ENCODE results near the gene ELOB. TPM values are rescaled to one million over a fixed set of nuclear protein-coding genes. Genes with fewer than 3 reads are reported as not detected.

Gene ELOB
- polyA plus RNA-seq, 1 of the 3 experiments (the other 2 are of a cell fraction), result 329 TPM

- H3F3A ChIP-seq (replicated peaks; ENCODE audit: insufficient read depth), result no peaks in the 10 kb centered on the region
- H3K9me2 ChIP-seq, result no peaks in the 10 kb centered on the region
- no peak overlapping the region for H3K27ac ChIP-seq (ENCODE audit: low read depth in 2 of 2, low read length in 1 of 2)
- WGBS (ENCODE audit: low lambda C conversion rate), result 59% methylated on average over 5 of the region's 5 CpGs
- no peak overlapping the region for H3K4me3 ChIP-seq (ENCODE audit: low read depth in 2 of 2, low read length in 1 of 2)
- no peaks in the 10 kb centered on the region for H3K79me2 ChIP-seq (ENCODE audit: insufficient read depth)
- H4K20me1 ChIP-seq (ENCODE audit: insufficient read depth), result no peaks in the 10 kb centered on the region
- H3K36me3 ChIP-seq (replicated peaks in 1 of 2; ENCODE audit: control insufficient read depth in 1 of 2, insufficient read depth in 2 of 2, low read length in 1 of 2), result no peaks in the 10 kb centered on the region
- H3K9me3 ChIP-seq, result no peaks in the 10 kb centered on the region
- no peak overlapping the region for H2AFZ ChIP-seq (ENCODE audit: low read depth)
- TF ChIP-seq SIN3A (IDR thresholded peaks at IDR 0.05; ENCODE audit: borderline replicate concordance, low read depth, low read length) (no peak), RXRA (IDR thresholded peaks at IDR 0.05; ENCODE audit: borderline replicate concordance, low read depth) (no peak), YY1 (IDR thresholded peaks at IDR 0.05; ENCODE audit: low read depth) (no peak), CHD2 (IDR thresholded peaks at IDR 0.05; ENCODE audit: low read length, partially characterized antibody) (no peak), RCOR1 (IDR thresholded peaks at IDR 0.05; ENCODE audit: low read length) (no peak), FOXM1 (IDR thresholded peaks at IDR 0.05; ENCODE audit: low read depth) (no peak), CTCF (IDR thresholded peaks at IDR 0.05) (no peak), IRF3 (IDR thresholded peaks at IDR 0.05; ENCODE audit: low read depth, low read length) (no peak), FOSL2 (IDR thresholded peaks at IDR 0.05; ENCODE audit: borderline replicate concordance, low read depth) (no peak), TAF1 (IDR thresholded peaks at IDR 0.05; ENCODE audit: borderline replicate concordance, low read depth, low read length) (no peak), GABPA (IDR thresholded peaks at IDR 0.05; ENCODE audit: low read depth) (no peak), FOXJ3 (CRISPR knock-in tag; IDR thresholded peaks at IDR 0.05) (no peak), MEF2A (IDR thresholded peaks at IDR 0.05; ENCODE audit: borderline replicate concordance, low read depth) (no peak), EP300 (IDR thresholded peaks at IDR 0.05; ENCODE audit: borderline replicate concordance in 1 of 2, low read depth in 1 of 2, low read length in 1 of 2) (no peak)
- no peaks in the 10 kb centered on the region; a peak in 1 of 4 replicates for H3K4me1 ChIP-seq (ENCODE audit: control insufficient read depth in 1 of 2, insufficient read depth in 2 of 2, low read depth in 1 of 2, low read length in 1 of 2)
- H3K4me2 ChIP-seq, result no peak overlapping the region
- ChIA-PET CTCF (interaction anchor here (0.8 to 1.4 kb wide), 2 partner anchors 9 to 13 kb away, joined by 3 to 5 read pairs; no protein-coding TSS in a partner anchor), POLR2A (interaction anchor here (1.5 kb wide), 1 partner anchor 13 kb away, joined by 4 read pairs; the partner anchor contains the start of gene ELOB)
- no peak overlapping the region for H3K9ac ChIP-seq
- no peak for DNase-seq
- peaks cover 7% of the 10 kb centered on the region; the same call in 1 of the 2 replicates for H3K27me3 ChIP-seq (ENCODE audit: insufficient read depth)
These were observed 13.6 kb upstream of the ELOB start for GRCh38 chr16:2790631-2791030.

GRCh38 chr16:2787961-2788360 is 10.9 kb upstream of the ELOB start:
- ChIA-PET POLR2A (no interaction called here), CTCF (interaction anchor here (0.7 to 1.9 kb wide), 2 partner anchors 10 to 13 kb away, joined by 3 to 4 read pairs; partner anchors contain the start of gene PRSS41)
- no peak overlapping the region for H3K4me2 ChIP-seq
- no peaks in the 10 kb centered on the region; a peak in 1 of 4 replicates for H3K4me1 ChIP-seq (ENCODE audit: control insufficient read depth in 1 of 2, insufficient read depth in 2 of 2, low read depth in 1 of 2, low read length in 1 of 2)
- H3K9me2 ChIP-seq, result no peaks in the 10 kb centered on the region
- DNase-seq, result no peak
- no peak overlapping the region for H2AFZ ChIP-seq (ENCODE audit: low read depth)
- no peaks in the 10 kb centered on the region for H4K20me1 ChIP-seq (ENCODE audit: insufficient read depth)
- H3K4me3 ChIP-seq (ENCODE audit: low read depth in 2 of 2, low read length in 1 of 2), result no peak overlapping the region
- no peaks in the 10 kb centered on the region for H3F3A ChIP-seq (replicated peaks; ENCODE audit: insufficient read depth)
- 57% methylated on average over 7 of the region's 7 CpGs for WGBS (ENCODE audit: low lambda C conversion rate)
- H3K79me2 ChIP-seq (ENCODE audit: insufficient read depth), result no peaks in the 10 kb centered on the region
- no peak overlapping the region for H3K9ac ChIP-seq
- no peak overlapping the region for H3K27ac ChIP-seq (ENCODE audit: low read depth in 2 of 2, low read length in 1 of 2)
- H3K27me3 ChIP-seq (ENCODE audit: insufficient read depth), result peaks cover 7% of the 10 kb centered on the region; the same call in 1 of the 2 replicates
- no peaks in the 10 kb centered on the region for H3K36me3 ChIP-seq (replicated peaks in 1 of 2; ENCODE audit: control insufficient read depth in 1 of 2, insufficient read depth in 2 of 2, low read length in 1 of 2)
- H3K9me3 ChIP-seq, result no peaks in the 10 kb centered on the region
- TF ChIP-seq POLR2AphosphoS5 (IDR thresholded peaks at IDR 0.05; ENCODE audit: low read depth, low read length), result no peak
- no peak for TF ChIP-seq GATA2 (CRISPR knock-in tag; IDR thresholded peaks at IDR 0.05)
- TF ChIP-seq GABPA (IDR thresholded peaks at IDR 0.05; ENCODE audit: low read depth), result no peak
- no peak for TF ChIP-seq CTCF (IDR thresholded peaks at IDR 0.05)
- TF ChIP-seq MXI1 (IDR thresholded peaks at IDR 0.05; ENCODE audit: low read depth, low read length), result no peak
- no peak for TF ChIP-seq IRF3 (IDR thresholded peaks at IDR 0.05; ENCODE audit: low read depth, low read length)
- no peak for TF ChIP-seq CHD2 (IDR thresholded peaks at IDR 0.05; ENCODE audit: low read length, partially characterized antibody)
- TF ChIP-seq, protein P1, sequence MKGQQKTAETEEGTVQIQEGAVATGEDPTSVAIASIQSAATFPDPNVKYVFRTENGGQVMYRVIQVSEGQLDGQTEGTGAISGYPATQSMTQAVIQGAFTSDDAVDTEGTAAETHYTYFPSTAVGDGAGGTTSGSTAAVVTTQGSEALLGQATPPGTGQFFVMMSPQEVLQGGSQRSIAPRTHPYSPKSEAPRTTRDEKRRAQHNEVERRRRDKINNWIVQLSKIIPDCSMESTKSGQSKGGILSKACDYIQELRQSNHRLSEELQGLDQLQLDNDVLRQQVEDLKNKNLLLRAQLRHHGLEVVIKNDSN (IDR thresholded peaks at IDR 0.05; ENCODE audit: borderline replicate concordance, low read depth), result no peak
- no peak for TF ChIP-seq PBX3 (IDR thresholded peaks at IDR 0.05)

All from SK-N-SH (cell line).